Body of pancreas (tissue), 4 donors: ENCODE results near the gene ADGRD1. TPM values are rescaled to one million over a fixed set of nuclear protein-coding genes. Genes with fewer than 3 reads are reported as not detected.

Experiments used
- ATAC-seq: fragments of 150-250 bp; one replicate; pipeline ENCODE4 v1.9.1; 2016
- DNase-seq, 4 donors: peaks; one replicate each; pipeline ENCODE4 v3.0.0-alpha.2; 2019
- H3K27ac ChIP-seq, 4 donors: fragments of 200-600 bp; sonication (generic); 1 replicate in 3 of 4; 2 replicates in 1 of 4; pipeline versions ENCODE4 v1.5.1 to v1.6.1; 2016 to 2019; ENCODE audit warnings: mild to moderate bottlenecking in 1 of 4, mixed read lengths in 1 of 4, moderate library complexity in 1 of 4
- H3K27me3 ChIP-seq, 2 donors: fragments of 200-600 bp; sonication (generic); one replicate each; pipeline ENCODE4 v1.6.0; 2016; ENCODE audit warnings: mild to moderate bottlenecking in 1 of 2
- H3K36me3 ChIP-seq, 2 donors: fragments of 200-600 bp; sonication (generic); replicated peaks in 1 of 2; 2 replicates each; pipeline ENCODE4 v1.5.1; 2016; ENCODE audit warnings: low read depth in 2 of 2; ENCODE audit not compliant: insufficient read depth in 1 of 2
- H3K4me1 ChIP-seq: fragments of 200-600 bp; sonication (generic); one replicate; pipeline ENCODE4 v1.6.0; 2016
- H3K4me3 ChIP-seq, 2 donors: fragments of 200-600 bp; sonication (generic); 1 replicate in 1 of 2; 2 replicates in 1 of 2; pipeline ENCODE4 v1.5.1; 2016 to 2019
- H3K9me3 ChIP-seq, 3 donors: fragments of 200-600 bp; sonication (generic); 1 replicate in 2 of 3; 2 replicates in 1 of 3; pipeline ENCODE4 v1.5.1; 2016
- CTCF ChIP-seq, 7 experiments: fragments of 450-650 bp in 4 of 7; fragments of 200-600 bp in 3 of 7; sonication (generic) in 3 of 7; IDR thresholded peaks; one replicate each; pipeline ENCODE4 v1.5.1; 2016 to 2019; ENCODE audit warnings: antibody characterized with exemption in 7 of 7
- POLR2A ChIP-seq, 3 donors: fragments of 450-650 bp; IDR thresholded peaks; one replicate each; pipeline ENCODE4 v1.6.1; 2016; ENCODE audit warnings: antibody characterized with exemption in 3 of 3, mild to moderate bottlenecking in 2 of 3
- WGBS, 2 donors: methylation state at CpG; one replicate each; pipeline ENCODE4 v1.1.5; 2017; 5-methylcytosine and 5-hydroxymethylcytosine counted together
- intact Hi-C: fragments of 100-400 bp; cut with DNase I; formaldehyde crosslinking; loops from one replicate; pipeline ENCODE4 v1.15.1; 2023
- total RNA-seq, 2 donors: library from RNA; depleted of rRNA; stranded (reverse); fragments of >200 nt; gene quantifications; one replicate each; pipeline ENCODE4 v1.1.0, GENCODE V29; 2016

Gene ADGRD1
- total RNA-seq, 2 donors from 2014 or later = 4.4 to 4.9 TPM

- ATAC-seq = no peak
- no peaks in the 10 kb centered on the region for H3K27me3 ChIP-seq
- no peaks in the 10 kb centered on the region for H3K9me3 ChIP-seq
- H3K27ac ChIP-seq = no peak overlapping the region
- peaks cover 6% of the 10 kb centered on the region for H3K4me1 ChIP-seq
- intact Hi-C loops = no loop called here
- H3K4me3 ChIP-seq = no peak overlapping the region
- no peaks in the 10 kb centered on the region for H3K36me3 ChIP-seq
- TF ChIP-seq CTCF (IDR thresholded peaks at IDR 0.05) = no peak
- TF ChIP-seq POLR2A (IDR thresholded peaks at IDR 0.05) = no peak
- WGBS, 2 donors = 91% methylated on average over 7 to 10 of the region's 10 CpGs
- DNase-seq = no peak
Observed at GRCh38 chr12:131108177-131108955, 154.7 kb downstream of the ADGRD1 start.

GRCh38 chr12:131111446-131111845, 157.7 kb downstream of the ADGRD1 start:
- no peaks in the 10 kb centered on the region for H3K9me3 ChIP-seq
- WGBS, 2 donors = 80 to 81% methylated on average over 3 of the region's 3 CpGs
- ATAC-seq = no peak

GRCh38 chr12:131112021-131112420, 158.3 kb downstream of the ADGRD1 start:
- ATAC-seq (no peak), DNase-seq (no peak)
- Histone ChIP-seq H3K9me3 (no peaks in the 10 kb centered on the region), H3K4me1 (no peaks in the 10 kb centered on the region), H3K27ac (no peak overlapping the region), H3K27me3 (no peaks in the 10 kb centered on the region), H3K36me3 (no peaks in the 10 kb centered on the region), H3K4me3 (no peak overlapping the region)
- intact Hi-C loops = no loop called here
- TF ChIP-seq CTCF (IDR thresholded peaks at IDR 0.05) (no peak), POLR2A (IDR thresholded peaks at IDR 0.05) (no peak)
- WGBS, 2 donors = 85 to 92% methylated on average over 1 of the region's 1 CpG

More at GRCh38 chr12:131111446-131111845, 157.7 kb downstream of the ADGRD1 start:
- no peak overlapping the region for H3K27ac ChIP-seq
- no peak overlapping the region for H3K4me3 ChIP-seq
- TF ChIP-seq POLR2A (IDR thresholded peaks at IDR 0.05) = no peak
- TF ChIP-seq CTCF (IDR thresholded peaks at IDR 0.05) = no peak
- H3K27me3 ChIP-seq = no peaks in the 10 kb centered on the region
- no peaks in the 10 kb centered on the region for H3K36me3 ChIP-seq
- intact Hi-C loops = no loop called here
- H3K4me1 ChIP-seq = no peaks in the 10 kb centered on the region
- no peak for DNase-seq

GRCh38 chr12:131112700-131113290, 159.1 kb downstream of the ADGRD1 start:
- TF ChIP-seq CTCF (IDR thresholded peaks at IDR 0.05) = no peak
- Histone ChIP-seq H3K4me1 (no peaks in the 10 kb centered on the region), H3K27me3 (no peaks in the 10 kb centered on the region), H3K9me3 (no peaks in the 10 kb centered on the region), H3K27ac (no peak overlapping the region), H3K4me3 (no peak overlapping the region), H3K36me3 (no peaks in the 10 kb centered on the region)
- ATAC-seq (no peak), DNase-seq (no peak)
- intact Hi-C loops = no loop called here
- WGBS, 2 donors = 82 to 96% methylated on average over 4 of the region's 4 CpGs
